ENCODE results near the gene ABLIM2. TPM values are rescaled to one million over a fixed set of nuclear protein-coding genes. Genes with fewer than 3 reads are reported as not detected.

ABLIM2 gene
- total and polyA plus RNA-seq, 2 of the 8 experiments (the other 6 are each of a cell fraction or from before 2014, with no cell fraction given): 2.8 to 3.0 TPM

DNA sequence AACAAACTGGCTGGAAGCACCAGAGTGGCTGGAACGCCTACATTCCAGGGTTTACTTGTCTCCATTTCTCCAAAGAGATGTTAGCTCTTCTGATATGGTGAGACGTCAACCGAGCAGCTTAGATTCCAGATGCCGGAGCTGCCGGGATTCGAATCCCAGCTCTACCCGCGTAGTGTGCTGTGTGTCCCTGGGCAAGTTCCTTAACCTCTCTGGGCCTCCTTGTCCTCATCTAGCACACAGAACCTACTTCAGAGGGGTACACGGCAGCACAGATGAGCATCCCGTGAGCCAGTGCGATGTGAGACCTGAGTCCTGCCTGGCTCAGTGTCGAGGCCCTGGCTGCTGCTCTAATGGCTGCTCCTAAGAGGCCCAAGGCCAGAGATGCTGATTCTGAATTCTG, 60.1 kb downstream of the ABLIM2 start:
- ChIA-PET POLR2A (ENCODE audit: partially characterized antibody) (interaction anchor here (0.9 kb wide), 1 partner anchor 18 kb away, joined by 3 read pairs; no protein-coding TSS in a partner anchor), CTCF (ENCODE audit: partially characterized antibody) (interaction anchor here (0.9 to 3.0 kb wide), 8 partner anchors 12 to 297 kb away, joined by 3 to 15 read pairs (median 4); no protein-coding TSS in a partner anchor)
- no peak overlapping the region for H3K9ac ChIP-seq (replicated peaks in 1 of 4; ENCODE audit: extremely low read depth in 1 of 4, low read depth in 3 of 4, low read length in 3 of 4)
- no peaks in the 10 kb centered on the region for H3K27me3 ChIP-seq (replicated peaks in 1 of 4; ENCODE audit: control insufficient read depth in 3 of 4, extremely low read depth in 1 of 4, insufficient read depth in 3 of 4, low read length in 3 of 4)
- H3K36me3 ChIP-seq (ENCODE audit: control insufficient read depth in 2 of 4, insufficient read depth in 4 of 4, low read length in 3 of 4): no peaks in the 10 kb centered on the region
- no peaks in the 10 kb centered on the region for H3K23me2 ChIP-seq (ENCODE audit: low read depth, low read length)
- H2BK12ac ChIP-seq (ENCODE audit: low read depth, low read length): no peak overlapping the region
- H4K20me1 ChIP-seq (replicated peaks in 1 of 2; ENCODE audit: control insufficient read depth in 1 of 2, insufficient read depth in 2 of 2, low read length in 2 of 2): no peaks in the 10 kb centered on the region
- 95% methylated on average over 12 of the region's 12 CpGs; no CpG with 5 or more reads in 1 of the 2 experiments for WGBS, 2 experiments (ENCODE audit: extremely low coverage in 1 of 2, insufficient coverage in 1 of 2, insufficient read length in 1 of 2, insufficient replicate concordance in 2 of 2, low coverage in 1 of 2, low lambda C conversion rate in 2 of 2, missing lambda C conversion rate in 1 of 2)
- H4K5ac ChIP-seq (ENCODE audit: insufficient read length, low read depth, low read length): no peak overlapping the region
- no peak overlapping the region for H2AFZ ChIP-seq (ENCODE audit: low read length)
- no peaks in the 10 kb centered on the region for H3K79me1 ChIP-seq (ENCODE audit: low read depth, low read length)
- no peak overlapping the region for H3K56ac ChIP-seq (replicated peaks; ENCODE audit: insufficient read length, low read depth, low read length)
- no peak overlapping the region for H2BK15ac ChIP-seq (ENCODE audit: low read length)
- no peak overlapping the region for H2BK120ac ChIP-seq (replicated peaks; ENCODE audit: low read depth, low read length)
- peaks cover 0 to 9% (median 3%) of the 10 kb centered on the region in 4 experiments; a peak in 5 of 7 replicates for H3K4me1 ChIP-seq (replicated peaks in 1 of 4; ENCODE audit: control insufficient read depth in 3 of 4, insufficient read depth in 4 of 4, low read length in 3 of 4)
- no peak overlapping the region for H3K14ac ChIP-seq (ENCODE audit: insufficient read length)
- H3K79me2 ChIP-seq (ENCODE audit: control insufficient read depth in 1 of 2, insufficient read depth in 2 of 2, low read length in 2 of 2): no peaks in the 10 kb centered on the region
- H3K27ac ChIP-seq (ENCODE audit: low read depth, low read length): no peak overlapping the region
- H2BK5ac ChIP-seq (ENCODE audit: low read depth, low read length): no peak overlapping the region
- H3K4ac ChIP-seq (replicated peaks; ENCODE audit: insufficient read length, low read depth, low read length): no peak overlapping the region
- H2AK5ac ChIP-seq (ENCODE audit: low read depth, low read length): no peak overlapping the region
- no peak overlapping the region for H2BK20ac ChIP-seq (ENCODE audit: low read length)
- H3K18ac ChIP-seq (ENCODE audit: extremely low read depth, low read length): no peak overlapping the region
- no peak for DNase-seq (ENCODE audit: low read depth in 1 of 2, low spot score in 2 of 2)
- H3K23ac ChIP-seq (ENCODE audit: insufficient read length): no peak overlapping the region
- peaks cover 0 to 5% of the 10 kb centered on the region in 2 experiments; a peak in 1 of 4 replicates for H3K9me3 ChIP-seq (ENCODE audit: insufficient read depth in 2 of 2, low read depth in 1 of 2, low read length in 1 of 2)
- H3K4me3 ChIP-seq (ENCODE audit: extremely low read depth in 1 of 4, insufficient read depth in 2 of 4, low read depth in 3 of 4, low read length in 4 of 4): no peak overlapping the region
- no peak for TF ChIP-seq HDAC6 (IDR thresholded peaks at IDR 0.05; ENCODE audit: low read depth, low read length)
- peak; percentile 45; the same call in 1 of the 2 replicates for TF ChIP-seq KDM1A (IDR thresholded peaks at IDR 0.05; ENCODE audit: borderline replicate concordance, low read length)
- no peak overlapping the region for H3K4me2 ChIP-seq (ENCODE audit: insufficient read depth in 1 of 2, low read depth in 2 of 2, low read length in 2 of 2)
- H4K91ac ChIP-seq (replicated peaks; ENCODE audit: insufficient read length, low read length): no peak overlapping the region
- no peak for FAIRE-seq
- H4K8ac ChIP-seq (ENCODE audit: extremely low read depth, insufficient read depth, low read length): no peak overlapping the region

All from H1 (cell line).